ENCODE measurements around the gene PLPP3. TPM values are rescaled to one million over a fixed set of nuclear protein-coding genes. Genes with fewer than 3 reads are reported as not detected.
A peak's percentile ranks its signal among the peaks of the same experiment; 100 is the strongest.

PLPP3 gene
- total RNA-seq, 1 experiment from 2014 or later = 3.5 TPM

DNA sequence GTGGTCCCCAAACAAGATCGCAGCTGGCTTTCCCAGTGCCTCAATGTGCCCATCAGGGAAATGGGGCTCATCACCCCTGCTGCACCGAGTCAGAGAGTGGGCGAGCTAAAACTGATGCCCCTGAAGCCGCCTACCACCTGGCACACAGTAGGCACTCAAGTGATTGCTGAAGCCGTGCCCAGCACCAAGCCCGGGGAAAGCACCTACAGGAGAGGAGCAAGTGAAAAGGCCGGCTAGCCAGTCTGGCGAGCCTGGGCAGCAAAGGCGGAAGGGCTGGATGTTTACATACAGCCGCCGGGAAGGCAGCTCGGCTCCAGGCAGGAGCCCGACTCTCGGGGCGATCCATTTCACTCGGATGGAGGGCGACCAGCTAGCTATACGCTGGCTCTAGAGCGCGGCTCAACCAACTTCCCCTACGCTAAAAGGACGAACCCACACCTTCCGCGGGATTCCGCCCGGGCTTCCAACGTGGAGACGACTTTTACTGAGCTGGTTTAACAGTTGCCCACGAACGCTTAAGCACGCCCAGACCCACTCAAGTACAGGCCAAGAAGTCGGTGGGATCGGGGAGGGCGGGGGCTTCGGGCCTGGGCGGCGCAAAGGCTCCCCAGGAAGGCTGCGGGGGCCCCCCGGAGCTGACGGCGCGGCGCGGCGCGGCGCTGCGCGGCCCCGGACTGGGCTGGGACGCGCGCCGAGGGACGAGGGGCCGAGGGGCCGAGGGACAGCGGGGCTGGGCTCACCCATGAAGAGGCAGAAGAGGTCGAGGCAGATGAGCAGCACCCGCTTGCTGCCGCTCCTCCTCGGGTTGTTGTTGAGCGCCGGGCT is 1.0 kb downstream of the PLPP3 start:
- peak; percentile 33 for DNase-seq (ENCODE audit: low read depth)
- in situ Hi-C loops (cut with HindIII; ENCODE audit: low pct_unique_long_range_greater_than_20kb, low sequenced_read_pairs) = no loop called here

- in situ Hi-C loops (cut with HindIII; ENCODE audit: low pct_unique_long_range_greater_than_20kb, low sequenced_read_pairs) = no loop called here
- DNase-seq (ENCODE audit: low read depth) = peak; percentile 15
Measured at GRCh38 chr1:56577406-56578137, 1.8 kb downstream of the PLPP3 start.

DNA sequence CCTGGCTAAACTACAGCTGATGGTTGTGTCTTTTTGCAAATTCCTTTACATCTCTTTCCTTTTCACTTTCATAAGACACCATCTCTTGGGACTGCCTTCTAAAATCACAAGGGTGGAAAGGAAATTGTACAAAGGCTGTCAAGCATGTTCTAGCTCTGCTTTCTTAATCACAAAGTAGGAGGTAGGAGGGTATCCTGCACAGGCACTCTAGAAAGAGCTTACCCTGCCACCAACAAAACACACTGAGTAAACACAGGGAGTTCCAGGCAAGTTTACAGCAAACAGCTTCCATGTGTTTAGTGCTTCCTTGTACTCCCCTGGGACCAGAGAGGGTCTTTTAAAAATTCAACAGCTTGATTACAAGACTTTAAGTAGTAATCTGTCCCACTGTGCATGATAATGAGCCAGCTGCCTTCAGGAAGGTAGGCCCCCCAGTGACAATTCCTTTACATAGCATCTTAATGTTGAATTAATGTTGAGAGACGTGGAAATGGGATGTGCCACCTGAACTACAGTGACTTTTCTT is 2.4 kb downstream of the PLPP3 start:
- DNase-seq (ENCODE audit: low read depth) = no peak
- in situ Hi-C loops (cut with HindIII; ENCODE audit: low pct_unique_long_range_greater_than_20kb, low sequenced_read_pairs) = no loop called here

- in situ Hi-C loops (cut with HindIII; ENCODE audit: low pct_unique_long_range_greater_than_20kb, low sequenced_read_pairs) = no loop called here
- DNase-seq (ENCODE audit: low read depth) = no peak
Measured at GRCh38 chr1:56575865-56576264, 3.5 kb downstream of the PLPP3 start.

DNA sequence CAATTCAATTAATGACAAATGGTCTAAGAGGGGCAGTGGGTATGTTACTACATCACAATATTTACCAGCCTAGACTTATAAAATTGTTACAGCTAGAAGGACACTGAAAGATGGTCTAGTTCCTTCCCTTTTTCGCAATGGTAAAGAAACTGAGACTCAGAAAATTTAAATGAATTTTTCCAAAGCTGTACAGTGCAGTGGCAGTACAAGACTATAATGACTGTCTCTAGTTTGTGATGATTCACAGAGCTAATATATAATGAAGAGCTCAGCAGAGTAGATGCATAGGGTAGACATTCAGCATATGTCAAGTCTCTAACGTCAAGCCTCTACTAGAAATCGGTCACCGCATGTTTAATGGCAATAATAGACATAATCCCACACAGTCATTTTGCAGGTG is 4.6 kb downstream of the PLPP3 start:
- no peak for DNase-seq (ENCODE audit: low read depth)
- in situ Hi-C loops (cut with HindIII; ENCODE audit: low pct_unique_long_range_greater_than_20kb, low sequenced_read_pairs) = no loop called here

DNA sequence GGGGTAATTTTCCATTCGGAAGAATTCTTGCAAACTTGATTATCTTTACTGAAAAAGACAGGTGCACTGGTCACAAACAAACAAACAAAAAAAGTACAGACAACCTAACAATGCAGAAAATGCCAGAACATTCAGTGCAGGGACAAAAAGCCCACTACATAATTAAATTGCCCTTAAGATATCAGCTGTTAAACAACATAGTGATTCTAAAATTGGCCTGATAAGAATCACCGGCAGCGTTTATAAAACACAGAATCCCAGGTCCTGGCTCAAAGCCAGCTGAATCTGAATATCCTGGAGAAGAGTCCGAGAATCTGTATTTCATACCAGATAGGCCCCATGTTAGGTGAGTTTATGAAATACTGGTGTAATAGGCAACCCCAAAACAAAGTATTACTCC is 6.1 kb downstream of the PLPP3 start:
- in situ Hi-C loops (cut with HindIII; ENCODE audit: low pct_unique_long_range_greater_than_20kb, low sequenced_read_pairs) = no loop called here
- DNase-seq (ENCODE audit: low read depth) = no peak

DNA sequence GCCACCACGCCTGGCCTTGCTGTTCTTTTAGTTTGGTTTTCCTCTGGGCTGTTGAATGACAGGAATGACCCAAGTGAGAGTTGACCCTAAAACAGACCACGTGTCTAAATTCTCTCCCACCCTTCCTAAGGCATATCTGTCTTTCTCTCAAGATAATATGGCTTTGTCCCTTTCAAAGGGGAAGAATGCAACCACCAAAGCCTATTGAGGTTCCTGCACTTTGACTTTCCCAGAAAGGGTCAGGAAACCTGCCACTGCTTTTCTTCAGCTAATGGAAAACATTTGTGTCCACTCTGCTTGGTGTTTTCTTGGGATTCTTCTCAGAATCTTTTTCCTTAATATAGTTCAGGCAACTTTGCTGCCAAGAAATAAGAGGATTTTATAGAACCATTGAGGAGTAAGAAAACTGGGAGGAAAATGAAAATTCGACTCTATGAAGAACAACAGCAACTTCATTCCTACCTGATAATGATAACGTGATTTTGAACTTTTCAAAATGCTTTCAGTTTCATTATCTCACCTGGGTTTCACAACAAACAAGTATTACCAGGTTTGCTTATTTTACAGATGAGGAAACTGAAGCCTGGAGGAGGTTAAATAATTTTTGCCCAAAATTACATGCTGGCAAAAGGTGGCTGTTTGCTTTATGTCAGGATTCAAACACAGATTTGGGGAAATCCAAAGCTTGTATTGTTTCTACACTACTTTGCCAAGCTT is 6.9 kb downstream of the PLPP3 start:
- in situ Hi-C loops (cut with HindIII; ENCODE audit: low pct_unique_long_range_greater_than_20kb, low sequenced_read_pairs) = no loop called here
- no peak for DNase-seq (ENCODE audit: low read depth)

DNA sequence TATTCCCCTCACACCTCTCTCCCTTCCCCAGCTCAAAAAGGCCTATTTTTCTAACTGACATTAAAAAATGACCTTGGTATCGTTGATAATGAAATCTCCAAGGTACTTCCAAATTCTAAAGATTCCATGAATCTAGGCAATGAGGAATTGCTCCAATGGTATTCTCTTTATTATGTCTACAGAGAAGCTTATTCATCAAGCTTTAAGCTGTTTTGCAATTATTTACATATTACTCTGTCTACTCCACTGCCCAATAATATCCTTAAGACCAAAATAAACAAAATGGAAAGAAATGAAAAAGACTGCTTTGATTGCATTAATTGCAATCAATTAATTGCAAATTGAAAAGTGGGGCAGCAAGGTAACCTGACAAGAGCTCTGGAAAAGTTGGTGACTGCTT is 7.9 kb downstream of the PLPP3 start:
- no peak for DNase-seq (ENCODE audit: low read depth)
- in situ Hi-C loops (cut with HindIII; ENCODE audit: low pct_unique_long_range_greater_than_20kb, low sequenced_read_pairs) = no loop called here

- DNase-seq (ENCODE audit: low read depth) = no peak
- in situ Hi-C loops (cut with HindIII; ENCODE audit: low pct_unique_long_range_greater_than_20kb, low sequenced_read_pairs) = no loop called here
Measured at GRCh38 chr1:56570924-56571372, 8.4 kb downstream of the PLPP3 start.

- in situ Hi-C loops (cut with HindIII; ENCODE audit: low pct_unique_long_range_greater_than_20kb, low sequenced_read_pairs) = no loop called here
- no peak for DNase-seq (ENCODE audit: low read depth)
Measured at GRCh38 chr1:56569661-56570060, 9.7 kb downstream of the PLPP3 start.

- in situ Hi-C loops (cut with HindIII; ENCODE audit: low pct_unique_long_range_greater_than_20kb, low sequenced_read_pairs) = no loop called here
- DNase-seq (ENCODE audit: low read depth) = no peak
Measured at GRCh38 chr1:56566994-56567393, 12.4 kb downstream of the PLPP3 start.

GRCh38 chr1:56566061-56566744 is 13.2 kb downstream of the PLPP3 start:
- DNase-seq (ENCODE audit: low read depth) = no peak
- in situ Hi-C loops (cut with HindIII; ENCODE audit: low pct_unique_long_range_greater_than_20kb, low sequenced_read_pairs) = no loop called here

DNA sequence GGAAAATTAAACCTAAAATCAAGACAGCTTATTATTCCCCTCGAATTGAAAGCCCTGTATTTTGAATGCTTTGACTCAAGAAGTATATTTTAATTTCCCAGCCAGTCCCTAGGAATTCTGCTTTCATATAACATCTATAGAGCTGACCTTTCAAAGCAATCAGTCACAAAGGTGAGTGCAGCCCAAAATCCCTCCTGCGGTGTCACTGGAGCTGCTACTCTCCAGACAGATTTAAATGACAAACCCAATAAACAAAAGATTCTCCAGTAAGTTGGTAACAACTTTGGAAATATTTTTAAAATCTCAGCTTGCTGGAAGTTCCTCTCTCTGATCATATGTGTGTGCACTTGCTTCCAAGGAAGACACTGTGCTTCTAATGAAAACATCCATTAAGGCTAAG is 14.7 kb downstream of the PLPP3 start:
- in situ Hi-C loops (cut with HindIII; ENCODE audit: low pct_unique_long_range_greater_than_20kb, low sequenced_read_pairs) = no loop called here
- DNase-seq (ENCODE audit: low read depth) = no peak

- no peak for DNase-seq (ENCODE audit: low read depth)
- in situ Hi-C loops (cut with HindIII; ENCODE audit: low pct_unique_long_range_greater_than_20kb, low sequenced_read_pairs) = no loop called here
Measured at GRCh38 chr1:56563568-56563967, 15.8 kb downstream of the PLPP3 start.

DNA sequence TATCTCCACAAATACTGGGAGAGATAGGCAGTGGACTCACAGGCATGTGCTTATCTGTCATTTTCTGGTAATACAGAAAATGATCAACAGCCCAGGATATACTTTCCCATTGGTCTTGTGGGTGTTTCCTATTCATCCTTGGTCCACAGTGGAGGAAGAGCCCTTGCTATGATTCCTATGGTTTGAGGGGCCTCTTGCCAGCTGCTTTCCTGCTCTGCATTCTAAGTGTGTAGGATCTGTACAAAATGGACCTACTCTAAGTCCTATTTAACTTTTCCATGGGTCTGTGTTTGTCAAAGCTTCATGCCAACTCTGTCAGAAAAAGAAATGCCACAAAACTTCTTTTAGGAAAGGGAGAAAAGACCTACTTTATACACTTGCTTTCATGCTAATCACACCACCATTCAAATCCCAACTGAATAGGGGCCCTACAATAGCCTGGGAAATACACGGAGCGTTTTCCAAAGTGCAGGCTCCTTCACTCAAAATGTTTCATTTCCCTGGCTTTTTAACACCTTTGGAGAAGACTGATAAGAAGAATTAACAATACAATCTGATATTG is 16.4 kb downstream of the PLPP3 start:
- in situ Hi-C loops (cut with HindIII; ENCODE audit: low pct_unique_long_range_greater_than_20kb, low sequenced_read_pairs) = no loop called here
- no peak for DNase-seq (ENCODE audit: low read depth)

DNA sequence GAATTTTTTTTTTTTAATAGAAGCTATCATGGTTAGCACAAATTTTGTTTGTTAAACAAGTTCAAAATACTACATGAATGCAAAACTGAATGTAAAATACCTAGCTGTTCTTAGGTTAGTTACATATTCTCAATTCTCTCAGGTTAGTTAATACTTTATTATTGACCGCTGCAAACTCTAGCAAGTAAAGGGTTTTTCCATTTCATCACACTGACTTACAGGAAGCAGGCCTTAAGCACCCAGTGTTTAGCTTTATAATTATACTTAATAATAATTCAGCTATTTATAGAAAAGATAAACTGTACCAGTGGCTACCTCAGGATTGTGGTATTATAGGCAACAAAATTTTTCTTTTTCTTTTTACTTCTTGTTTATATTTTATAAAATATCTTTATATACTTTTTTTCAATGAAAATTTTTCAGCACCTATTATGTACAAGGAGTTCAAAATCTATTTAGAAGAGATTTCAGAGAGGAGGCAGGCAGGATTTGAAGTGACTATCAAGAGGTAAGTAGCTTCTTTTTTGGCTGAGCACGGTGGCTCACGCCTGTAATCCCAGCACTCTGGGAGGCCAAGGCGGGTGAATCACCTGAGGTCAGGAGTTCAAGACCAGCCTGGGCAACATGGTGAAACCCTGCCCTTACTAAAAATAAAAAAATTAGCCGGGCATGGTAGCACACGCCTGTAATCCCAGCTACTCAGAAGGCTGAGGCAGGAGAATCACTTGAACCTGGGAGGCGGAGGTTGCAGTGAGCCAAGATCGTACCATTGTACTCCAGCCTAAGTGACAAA is 17.9 kb downstream of the PLPP3 start:
- DNase-seq (ENCODE audit: low read depth) = no peak
- in situ Hi-C loops (cut with HindIII; ENCODE audit: low pct_unique_long_range_greater_than_20kb, low sequenced_read_pairs) = no loop called here

GRCh38 chr1:56557746-56558145 is 21.6 kb downstream of the PLPP3 start:
- no peak for DNase-seq (ENCODE audit: low read depth)
- in situ Hi-C loops (cut with HindIII; ENCODE audit: low pct_unique_long_range_greater_than_20kb, low sequenced_read_pairs) = no loop called here
